IMR-90 (cell line): ENCODE data around the gene AMOTL1. TPM values are rescaled to one million over a fixed set of nuclear protein-coding genes. Genes with fewer than 3 reads are reported as not detected.

Experiments used
- ATAC-seq: fragments of 200-7000 bp; cut with Tn5 transposase; 2 replicates; pipeline ENCODE4 v1.9.1; 2020; ENCODE audit warnings: low read depth, mild to moderate bottlenecking, moderate library complexity
- BruUV-seq: library from RNA; stranded (reverse); fragments of 400-500 nt; replicated peaks from 2 replicates; lab custom pipeline; 2021; lab: Mats Ljungman, UMichigan
- CTCF ChIA-PET: fragments of 300-600 bp; formaldehyde crosslinking; extraction: SDS; loops from one replicate; lab custom pipeline; 2021; ENCODE audit warnings: antibody characterized with exemption; lab: Yijun Ruan, JAX
- POLR2A ChIA-PET: fragments of 300-600 bp; sonication (Branson Sonifier 250); formaldehyde crosslinking; loops from one replicate; lab custom pipeline; 2022; ENCODE audit warnings: antibody characterized with exemption; ENCODE audit not compliant: unreplicated experiment; lab: Charles Lee
- DNase-seq: peaks from one replicate; pipeline ENCODE4 v3.0.0; 2013
- H2AFZ ChIP-seq: replicated peaks from 2 replicates; pipeline ENCODE3; 2013; ENCODE audit warnings: low read length, mild to moderate bottlenecking; ENCODE audit not compliant: poor library complexity
- H2AK5ac ChIP-seq: 2 replicates; pipeline ENCODE4 v1.6.1; 2013; ENCODE audit warnings: low read depth, low read length, inconsistent platforms
- H2AK9ac ChIP-seq: replicated peaks from 2 replicates; pipeline ENCODE3; 2013; ENCODE audit warnings: mild to moderate bottlenecking, low read depth, low read length, moderate library complexity; ENCODE audit not compliant: poor library complexity
- H2BK120ac ChIP-seq: 2 replicates; pipeline ENCODE4 v1.6.1; 2013; ENCODE audit warnings: low read depth, low read length, inconsistent platforms
- H2BK15ac ChIP-seq: 3 replicates; pipeline ENCODE4 v1.6.1; 2013; ENCODE audit warnings: low read depth, low read length, inconsistent platforms
- H2BK20ac ChIP-seq: 2 replicates; pipeline ENCODE4 v1.6.1; 2013; ENCODE audit warnings: low read depth, mild to moderate bottlenecking, inconsistent platforms, low read length, moderate library complexity
- H2BK5ac ChIP-seq: 2 replicates; pipeline ENCODE4 v1.6.1; 2013; ENCODE audit warnings: mild to moderate bottlenecking, low read depth, low read length, inconsistent platforms; ENCODE audit not compliant: poor library complexity, severe bottlenecking
- H3K14ac ChIP-seq: replicated peaks from 2 replicates; pipeline ENCODE4 v1.6.1; 2013; ENCODE audit warnings: low read depth, low read length, inconsistent platforms
- H3K18ac ChIP-seq: 2 replicates; pipeline ENCODE4 v1.6.1; 2013; ENCODE audit warnings: low read depth, low read length, control low read depth
- H3K23ac ChIP-seq: 2 replicates; pipeline ENCODE4 v1.6.1; 2013; ENCODE audit warnings: low read depth, low read length, inconsistent platforms
- H3K27ac ChIP-seq: 2 replicates; pipeline ENCODE4 v1.5.1; 2013; ENCODE audit warnings: mild to moderate bottlenecking, control low read depth, low read length; ENCODE audit not compliant: insufficient read depth
- H3K27me3 ChIP-seq: 2 replicates; pipeline ENCODE4 v1.6.1; 2013; ENCODE audit warnings: low read length; ENCODE audit not compliant: control insufficient read depth, insufficient read depth
- H3K36me3 ChIP-seq: 2 replicates; pipeline ENCODE4 v1.6.1; 2013; ENCODE audit warnings: low read length, mixed read lengths; ENCODE audit not compliant: control insufficient read depth, insufficient read depth
- H3K4ac ChIP-seq: 2 replicates; pipeline ENCODE4 v1.6.1; 2013; ENCODE audit warnings: low read depth, low read length, inconsistent platforms
- H3K4me1 ChIP-seq: 2 replicates; pipeline ENCODE4 v1.6.1; 2013; ENCODE audit warnings: low read length, mixed read lengths; ENCODE audit not compliant: control insufficient read depth, insufficient read depth
- H3K4me2 ChIP-seq: 2 replicates; pipeline ENCODE4 v1.6.1; 2013; ENCODE audit warnings: low read depth, mild to moderate bottlenecking, control low read depth, low read length, moderate library complexity
- H3K4me3 ChIP-seq: 2 replicates; pipeline ENCODE4 v1.5.1; 2013; ENCODE audit warnings: low read depth, mild to moderate bottlenecking, control low read depth, low read length, moderate library complexity; ENCODE audit not compliant: insufficient read depth
- H3K56ac ChIP-seq: 2 replicates; pipeline ENCODE4 v1.6.1; 2013; ENCODE audit warnings: low read length, inconsistent platforms; ENCODE audit not compliant: insufficient read depth; ENCODE audit errors: extremely low read depth
- H3K79me1 ChIP-seq, 2 experiments: 2 replicates each; pipeline ENCODE4 v1.6.1; 2013; ENCODE audit warnings: low read length in 2 of 2, inconsistent platforms in 1 of 2, low read depth in 1 of 2
- H3K9ac ChIP-seq: 2 replicates; pipeline ENCODE4 v1.6.1; 2013; ENCODE audit warnings: low read depth, low read length, control low read depth
- H3K9me1 ChIP-seq: 2 replicates; pipeline ENCODE4 v1.6.1; 2013; ENCODE audit warnings: low read length, inconsistent platforms; ENCODE audit not compliant: insufficient read depth
- H3K9me3 ChIP-seq: 2 replicates; pipeline ENCODE4 v1.6.1; 2013; ENCODE audit warnings: low read length; ENCODE audit not compliant: control insufficient read depth, insufficient read depth
- H4K20me1 ChIP-seq: 2 replicates; pipeline ENCODE4 v1.6.1; 2013; ENCODE audit warnings: low read length, inconsistent platforms; ENCODE audit not compliant: insufficient read depth
- H4K5ac ChIP-seq: 2 replicates; pipeline ENCODE4 v1.6.1; 2013; ENCODE audit warnings: mild to moderate bottlenecking, low read depth, low read length, control low read depth
- H4K8ac ChIP-seq, 2 experiments: 2 replicates each; pipeline ENCODE4 v1.6.1; 2013; ENCODE audit warnings: low read depth in 2 of 2, low read length in 2 of 2, control low read depth in 1 of 2, inconsistent platforms in 1 of 2
- H4K91ac ChIP-seq: 2 replicates; pipeline ENCODE4 v1.6.1; 2013; ENCODE audit warnings: low read depth, low read length, inconsistent platforms; ENCODE audit not compliant: insufficient read depth
- BHLHE40 ChIP-seq: fragments of 150-350 bp; IDR thresholded peaks from 2 replicates; pipeline ENCODE4 v1.6.1; 2016; ENCODE audit warnings: mild to moderate bottlenecking, low read depth, low read length
- CEBPB ChIP-seq: IDR thresholded peaks from 2 replicates; pipeline ENCODE4 v1.6.1; 2012; ENCODE audit warnings: low read depth, low read length, improper control_type of control experiment
- CHD1 ChIP-seq: IDR thresholded peaks from 2 replicates; pipeline ENCODE4 v1.6.1; 2012; ENCODE audit warnings: low read depth, low read length, improper control_type of control experiment
- CTCF ChIP-seq: conservative IDR thresholded peaks from 2 replicates; pipeline ENCODE4 v1.5.1; 2012; ENCODE audit warnings: mild to moderate bottlenecking, low read depth, low read length, improper control_type of control experiment
- ELK1 ChIP-seq: fragments of 150-350 bp; IDR thresholded peaks from 2 replicates; pipeline ENCODE4 v1.6.1; 2016; ENCODE audit warnings: low read depth, mild to moderate bottlenecking, low read length, moderate library complexity, borderline replicate concordance
- FOS ChIP-seq: fragments of 150-350 bp; IDR thresholded peaks from 2 replicates; pipeline ENCODE4 v1.6.1; 2016; ENCODE audit warnings: low read depth, low read length
- MAFK ChIP-seq: IDR thresholded peaks from 2 replicates; pipeline ENCODE4 v1.6.1; 2012; ENCODE audit warnings: low read depth, low read length, improper control_type of control experiment
- MAZ ChIP-seq: IDR thresholded peaks from 2 replicates; pipeline ENCODE4 v1.6.1; 2012; ENCODE audit warnings: low read depth, mild to moderate bottlenecking, low read length, improper control_type of control experiment, moderate library complexity, borderline replicate concordance
- MXI1 ChIP-seq: IDR thresholded peaks from 2 replicates; pipeline ENCODE4 v1.6.1; 2012; ENCODE audit warnings: low read depth, mild to moderate bottlenecking, low read length, moderate library complexity, borderline replicate concordance
- NFE2L2 ChIP-seq: fragments of 150-350 bp; IDR thresholded peaks from 2 replicates; pipeline ENCODE4 v1.6.1; 2016; ENCODE audit warnings: low read depth, mild to moderate bottlenecking, low read length
- POLR2A ChIP-seq: IDR thresholded peaks from 2 replicates; pipeline ENCODE4 v1.6.1; 2012; ENCODE audit warnings: mild to moderate bottlenecking, low read depth, low read length
- RAD21 ChIP-seq: IDR thresholded peaks from 2 replicates; pipeline ENCODE4 v1.6.1; 2012; ENCODE audit warnings: low read length, improper control_type of control experiment
- RCOR1 ChIP-seq: IDR thresholded peaks from 2 replicates; pipeline ENCODE4 v1.6.1; 2012; ENCODE audit warnings: mild to moderate bottlenecking, low read length, improper control_type of control experiment; ENCODE audit not compliant: insufficient replicate concordance
- RFX5 ChIP-seq: IDR thresholded peaks from 2 replicates; pipeline ENCODE4 v1.8.0; 2012; ENCODE audit warnings: low read depth, mild to moderate bottlenecking, low read length, moderate library complexity
- SMC3 ChIP-seq: fragments of 150-350 bp; IDR thresholded peaks from 2 replicates; pipeline ENCODE4 v1.6.1; 2016; ENCODE audit warnings: low read depth, mild to moderate bottlenecking, antibody characterized with exemption, low read length, moderate library complexity
- WGBS, 2 experiments: methylation state at CpG; one replicate each; pipeline versions ENCODE4 v1.1.5 to v1.1.7; 2013; ENCODE audit warnings: missing lambda C conversion rate in 2 of 2; ENCODE audit not compliant: insufficient read length in 1 of 2; ENCODE audit errors: extremely low coverage in 2 of 2; 5-methylcytosine and 5-hydroxymethylcytosine counted together
- dilution Hi-C: fragments of 300-500 bp; cut with HindIII; formaldehyde crosslinking; loops from one replicate; pipeline ENCODE4 v1.14.3; 2018; ENCODE audit warnings: low sequenced_read_pairs; ENCODE audit not compliant: unreplicated experiment
- in situ Hi-C: fragments of 300-500 bp; cut with MboI; formaldehyde crosslinking; loops from 3 replicates; pipeline ENCODE4 v1.14.3; 2019; ENCODE audit warnings: low sequenced_read_pairs, inconsistent platforms, mixed read lengths
- intact Hi-C: fragments of 100-400 bp; cut with micrococcal nuclease; formaldehyde crosslinking; loops from 2 replicates; pipeline ENCODE4 v1.10.0; 2022
- polyA plus RNA-seq, 3 experiments: library from polyadenylated mRNA; depleted of rRNA; stranded (reverse); fragments of >200 nt; gene quantifications; 2 replicates each; pipeline ENCODE4 v1.2.3, GENCODE V29; 2012; ENCODE audit warnings: low replicate concordance in 1 of 3
- total RNA-seq: library from RNA; depleted of rRNA; stranded (reverse); fragments of >200 nt; gene quantifications from 2 replicates; pipeline ENCODE4 v1.2.3, GENCODE V29; 2012
- TF ChIP-seq, protein P1 (sequence below): fragments of 150-350 bp; IDR thresholded peaks from 2 replicates; pipeline ENCODE4 v1.6.1; 2017; ENCODE audit warnings: mild to moderate bottlenecking, antibody characterized with exemption, low read length, low read depth

AMOTL1 gene
- total and polyA plus RNA-seq, 2 of the 4 experiments (the other 2 are of a cell fraction): 18.6 to 49.5 TPM

DNA sequence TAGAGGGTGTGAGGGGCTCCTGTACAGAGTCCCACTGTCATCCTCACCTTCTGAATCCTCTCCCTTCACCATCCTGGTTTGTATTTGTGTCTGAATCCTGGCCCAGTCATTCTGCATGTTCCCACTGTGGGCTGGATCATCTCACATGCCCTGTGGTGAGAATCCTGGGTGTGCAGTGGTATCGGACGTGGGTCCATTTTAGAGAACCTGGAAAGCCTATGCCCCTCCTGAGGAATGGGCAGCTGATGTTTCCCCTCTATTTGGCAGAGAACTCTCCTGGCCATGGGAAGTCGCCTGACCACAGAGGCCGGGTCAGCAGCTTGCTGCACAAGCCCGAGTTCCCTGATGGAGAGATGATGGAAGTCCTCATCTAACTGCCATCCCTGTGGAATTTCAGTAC lies 102.3 kb downstream of the AMOTL1 start:
- Histone ChIP-seq H2BK15ac (no peak overlapping the region), H3K4me2 (no peak overlapping the region), H3K4me3 (no peak overlapping the region), H3K14ac (no peak overlapping the region), H3K9me1 (peaks cover 13% of the 10 kb centered on the region), H3K18ac (no peak overlapping the region), H4K91ac (no peak overlapping the region), H4K8ac (no peak overlapping the region), H3K23ac (no peak overlapping the region), H3K27me3 (no peaks in the 10 kb centered on the region), H3K36me3 (peaks cover 77% of the 10 kb centered on the region), H2BK120ac (no peak overlapping the region), H2BK20ac (no peak overlapping the region), H4K20me1 (no peaks in the 10 kb centered on the region), H2AK5ac (no peak overlapping the region), H3K79me1 (peaks cover 0 to 24% of the 10 kb centered on the region in 2 experiments; a peak in 2 of 4 replicates), H2AK9ac (no peak overlapping the region), H3K4me1 (peaks cover 5% of the 10 kb centered on the region; the same call in 1 of the 2 replicates), H3K56ac (no peak overlapping the region), H2AFZ (no peak overlapping the region), H4K5ac (no peak overlapping the region), H2BK5ac (no peak overlapping the region), H3K4ac (no peak overlapping the region), H3K9ac (no peak overlapping the region), H3K27ac (no peak overlapping the region), H3K9me3 (no peaks in the 10 kb centered on the region)
- dilution Hi-C loops (no loop called here), in situ Hi-C loops (no loop called here), intact Hi-C loops (no loop called here)
- no peak for ATAC-seq
- CTCF ChIA-PET: no interaction called here
- no TSS peak for BruUV-seq
- DNase-seq: no peak
- no CpG with 5 or more reads among the region's 5 CpGs for WGBS, 2 experiments
- POLR2A ChIA-PET: no interaction called here
- TF ChIP-seq CEBPB (no peak), ELK1 (no peak), CHD1 (no peak), RAD21 (no peak), MAZ (no peak), RCOR1 (no peak), FOS (no peak), RFX5 (no peak), SMC3 (no peak), NFE2L2 (no peak), BHLHE40 (no peak), MXI1 (no peak), POLR2A (no peak), CTCF (no peak), MAFK (no peak)
- TF ChIP-seq, protein P1, sequence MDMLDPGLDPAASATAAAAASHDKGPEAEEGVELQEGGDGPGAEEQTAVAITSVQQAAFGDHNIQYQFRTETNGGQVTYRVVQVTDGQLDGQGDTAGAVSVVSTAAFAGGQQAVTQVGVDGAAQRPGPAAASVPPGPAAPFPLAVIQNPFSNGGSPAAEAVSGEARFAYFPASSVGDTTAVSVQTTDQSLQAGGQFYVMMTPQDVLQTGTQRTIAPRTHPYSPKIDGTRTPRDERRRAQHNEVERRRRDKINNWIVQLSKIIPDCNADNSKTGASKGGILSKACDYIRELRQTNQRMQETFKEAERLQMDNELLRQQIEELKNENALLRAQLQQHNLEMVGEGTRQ: no peak
